K562 (cell line): ENCODE measurements around the gene TENT5A.

ENCODE experiments used
- BHLHE40 ChIP-seq: IDR thresholded peaks from 2 replicates; pipeline ENCODE4 v1.6.1; 2011; ENCODE audit warnings: low read length, improper control_type of control experiment
- CTCF ChIP-seq, 3 experiments: IDR thresholded peaks in 2 of 3; conservative IDR thresholded peaks in 1 of 3; 2 replicates each; pipeline ENCODE4 v1.5.1; 2011 to 2012; ENCODE audit warnings: low read length in 3 of 3, mild to moderate bottlenecking in 3 of 3, control low read depth in 2 of 3, improper control_type of control experiment in 1 of 3, inconsistent platforms in 1 of 3, low read depth in 1 of 3, mixed read lengths in 1 of 3, moderate library complexity in 1 of 3; ENCODE audit not compliant: insufficient read depth in 2 of 3
- ESRRA ChIP-seq: fragments of 450-650 bp; IDR thresholded peaks from 2 replicates; pipeline ENCODE4 v1.6.1; 2014; ENCODE audit warnings: low read depth, mild to moderate bottlenecking, moderate library complexity, borderline replicate concordance
- EZH2 ChIP-seq: IDR thresholded peaks from 2 replicates; pipeline ENCODE4 v1.6.1; 2012; ENCODE audit warnings: low read depth, mild to moderate bottlenecking, inconsistent platforms, low read length, borderline replicate concordance
- NELFE ChIP-seq: IDR thresholded peaks from 2 replicates; pipeline ENCODE4 v1.6.1; 2011; ENCODE audit warnings: mild to moderate bottlenecking; ENCODE audit not compliant: insufficient read depth, insufficient read length
- POLR2A ChIP-seq: fragments of 450-650 bp; conservative IDR thresholded peaks from 2 replicates; pipeline ENCODE4 v1.6.1; 2016
- RAD21 ChIP-seq, 2 experiments: fragments of 250-450 bp in 1 of 2; fragments of 450-650 bp in 1 of 2; sonication (Bioruptor Pico) in 1 of 2; formaldehyde crosslinking in 1 of 2; IDR thresholded peaks in 1 of 2; conservative IDR thresholded peaks in 1 of 2; 2 replicates each; pipeline versions ENCODE4 v1.4.0 to v1.8.0; 2020 to 2022; ENCODE audit warnings: mild to moderate bottlenecking in 2 of 2, moderate library complexity in 1 of 2
- RAD51 ChIP-seq: fragments of 450-650 bp; IDR thresholded peaks from 2 replicates; pipeline ENCODE4 v1.7.1; 2016; ENCODE audit warnings: low read depth, mild to moderate bottlenecking, borderline replicate concordance
- RFX5 ChIP-seq: IDR thresholded peaks from 2 replicates; pipeline ENCODE4 v1.6.1; 2011; ENCODE audit warnings: low read depth, mild to moderate bottlenecking, improper control_type of control experiment, low read length
- SMARCE1 ChIP-seq: fragments of 450-650 bp; IDR thresholded peaks from 2 replicates; pipeline ENCODE4 v1.7.1; 2016; ENCODE audit warnings: mild to moderate bottlenecking
- ZNF124 ChIP-seq: sonication (generic); formaldehyde crosslinking; IDR thresholded peaks from 2 replicates; pipeline ENCODE4 v1.8.1; 2022; ENCODE audit warnings: missing genetic modification reagents
- ZNF57 ChIP-seq: fragments of 450-650 bp; formaldehyde crosslinking; IDR thresholded peaks from 2 replicates; pipeline ENCODE4 v1.4.0; 2020; ENCODE audit warnings: mild to moderate bottlenecking, moderate library complexity

- TF ChIP-seq SMARCE1 (no peak), ESRRA (no peak), POLR2A (no peak), EZH2 (no peak), BHLHE40 (no peak), CTCF (IDR thresholded peaks at IDR 0.05 in 2 of 3, conservative IDR thresholded peaks at IDR 0.05 in 1 of 3; ENCODE audit: insufficient read depth in 2 of 3, low read depth in 1 of 3, low read length in 3 of 3) (no peak), RAD51 (no peak), NELFE (no peak), RFX5 (no peak), ZNF124 (CRISPR knock-in tag) (no peak), RAD21 (CRISPR knock-in tag; conservative IDR thresholded peaks at IDR 0.05 in 1 of 2, IDR thresholded peaks at IDR 0.05 in 1 of 2) (no peak), ZNF57 (CRISPR knock-in tag) (no peak)
Measured at GRCh38 chr6:81714684-81715083, 37.8 kb downstream of the TENT5A start.
